GM12878 (cell line): ENCODE results near the gene CCR7. TPM values are rescaled to one million over a fixed set of nuclear protein-coding genes. Genes with fewer than 3 reads are reported as not detected.

Experiments used
- BCL3 ChIP-seq: IDR thresholded peaks from 2 replicates; pipeline ENCODE4 v1.6.1; 2011; ENCODE audit warnings: borderline replicate concordance, low read depth, mild to moderate bottlenecking, moderate library complexity, low read length; ENCODE audit not compliant: insufficient read depth, poor library complexity, severe bottlenecking
- BCLAF1 ChIP-seq: fragments of 450-650 bp; IDR thresholded peaks from 2 replicates; pipeline ENCODE4 v1.6.1; 2017; ENCODE audit warnings: antibody characterized with exemption, mild to moderate bottlenecking, moderate library complexity
- E2F8 ChIP-seq: fragments of 450-650 bp; IDR thresholded peaks from 2 replicates; pipeline ENCODE4 v1.6.1; 2018; ENCODE audit warnings: mild to moderate bottlenecking, low read depth, moderate library complexity; ENCODE audit not compliant: partially characterized antibody
- KLF5 ChIP-seq: fragments of 450-650 bp; IDR thresholded peaks from 2 replicates; pipeline ENCODE4 v1.6.1; 2014; ENCODE audit warnings: mild to moderate bottlenecking; ENCODE audit not compliant: partially characterized antibody
- MTA2 ChIP-seq: fragments of 450-650 bp; IDR thresholded peaks from 2 replicates; pipeline ENCODE4 v1.6.1; 2016; ENCODE audit warnings: low read depth, mild to moderate bottlenecking, moderate library complexity
- NFXL1 ChIP-seq: fragments of 450-650 bp; IDR thresholded peaks from 2 replicates; pipeline ENCODE4 v1.6.1; 2017; ENCODE audit warnings: antibody characterized with exemption, mild to moderate bottlenecking, borderline replicate concordance
- RAD21 ChIP-seq: IDR thresholded peaks from 2 replicates; pipeline ENCODE4 v1.6.1; 2011; ENCODE audit warnings: mild to moderate bottlenecking, low read depth, low read length, moderate library complexity; ENCODE audit not compliant: insufficient read depth
- SKIL ChIP-seq: fragments of 450-650 bp; IDR thresholded peaks from 2 replicates; pipeline ENCODE4 v1.6.1; 2017; ENCODE audit warnings: mild to moderate bottlenecking, low read depth, inconsistent platforms; ENCODE audit not compliant: poor library complexity, severe bottlenecking
- polyA plus RNA-seq, 11 experiments: library from polyadenylated mRNA; depleted of rRNA in 4 of 11; unstranded in 6 of 11; stranded (reverse) in 5 of 11; fragments of >200 nt; fragmentation: Nextera tagmentation in 4 of 11; fragmentation: Illumina TruSeq in 1 of 11; extraction: Ambion mirVana in 4 of 11; extraction: Trizol in 1 of 11; gene quantifications; 1 replicate in 1 of 11; 2 replicates in 10 of 11; pipeline versions ENCODE4 v1.2.1 to v1.2.3, GENCODE V29; 2011 to 2016; ENCODE audit warnings: inconsistent platforms in 2 of 11, missing spikeins in 2 of 11, low read depth in 1 of 11
- total RNA-seq, 4 experiments: library from RNA; depleted of rRNA in 3 of 4; stranded (reverse); fragments of >200 nt in 3 of 4; fragmentation: Illumina TruSeq in 1 of 4; extraction: Trizol in 1 of 4; gene quantifications; 2 replicates each; pipeline versions ENCODE4 v1.2.1 to v1.2.3, GENCODE V29; 2013 to 2021
- TF ChIP-seq, protein P1 (sequence below): fragments of 450-650 bp; IDR thresholded peaks from 2 replicates; pipeline ENCODE4 v1.6.1; 2016; ENCODE audit warnings: mild to moderate bottlenecking, moderate library complexity, borderline replicate concordance
- TF ChIP-seq, protein P2 (sequence below): IDR thresholded peaks from 2 replicates; pipeline ENCODE4 v1.6.1; 2011; ENCODE audit warnings: low read depth, low read length, improper control_type of control experiment, borderline replicate concordance
- TF ChIP-seq, protein P3 (sequence below): IDR thresholded peaks from 2 replicates; pipeline ENCODE4 v1.6.1; 2012; ENCODE audit warnings: low read depth, low read length, improper control_type of control experiment

Gene CCR7
- total and polyA plus RNA-seq, 10 of the 15 experiments (the other 5 are each of a cell fraction or from before 2014, with no cell fraction given), result 131 to 1,171 (median 260) TPM

DNA sequence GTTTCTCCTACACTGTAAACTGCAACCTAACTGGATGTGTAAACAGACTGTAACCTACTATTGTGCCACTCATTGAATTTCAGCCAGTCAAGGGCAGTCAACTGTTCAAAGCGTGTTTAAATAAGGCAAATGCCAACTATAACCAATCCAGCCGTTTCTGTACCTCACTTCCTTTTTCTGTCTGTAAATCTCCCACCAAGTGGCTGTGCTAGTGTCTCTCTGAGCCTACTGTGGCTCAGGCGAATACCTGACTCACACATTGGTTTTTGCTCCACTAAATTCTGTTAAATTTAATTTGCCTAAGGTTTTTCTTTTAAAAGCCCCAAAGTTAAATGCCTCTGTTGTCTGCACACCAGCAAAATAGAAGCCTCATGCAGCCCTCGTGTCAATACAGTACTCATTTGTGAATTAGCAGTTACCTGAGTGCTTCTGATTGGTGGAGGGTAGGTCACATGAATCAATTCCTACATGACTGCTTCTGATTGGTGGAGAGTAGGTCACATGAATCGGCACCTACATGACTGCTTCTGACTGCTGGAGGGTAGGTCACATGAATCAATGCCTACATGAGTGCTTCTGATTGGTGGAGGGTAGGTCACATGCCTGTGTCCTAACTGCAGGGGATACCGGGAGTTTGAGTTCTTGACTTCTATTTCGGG lies 31.1 kb upstream of the CCR7 start (continued):
- TF ChIP-seq, protein P1, sequence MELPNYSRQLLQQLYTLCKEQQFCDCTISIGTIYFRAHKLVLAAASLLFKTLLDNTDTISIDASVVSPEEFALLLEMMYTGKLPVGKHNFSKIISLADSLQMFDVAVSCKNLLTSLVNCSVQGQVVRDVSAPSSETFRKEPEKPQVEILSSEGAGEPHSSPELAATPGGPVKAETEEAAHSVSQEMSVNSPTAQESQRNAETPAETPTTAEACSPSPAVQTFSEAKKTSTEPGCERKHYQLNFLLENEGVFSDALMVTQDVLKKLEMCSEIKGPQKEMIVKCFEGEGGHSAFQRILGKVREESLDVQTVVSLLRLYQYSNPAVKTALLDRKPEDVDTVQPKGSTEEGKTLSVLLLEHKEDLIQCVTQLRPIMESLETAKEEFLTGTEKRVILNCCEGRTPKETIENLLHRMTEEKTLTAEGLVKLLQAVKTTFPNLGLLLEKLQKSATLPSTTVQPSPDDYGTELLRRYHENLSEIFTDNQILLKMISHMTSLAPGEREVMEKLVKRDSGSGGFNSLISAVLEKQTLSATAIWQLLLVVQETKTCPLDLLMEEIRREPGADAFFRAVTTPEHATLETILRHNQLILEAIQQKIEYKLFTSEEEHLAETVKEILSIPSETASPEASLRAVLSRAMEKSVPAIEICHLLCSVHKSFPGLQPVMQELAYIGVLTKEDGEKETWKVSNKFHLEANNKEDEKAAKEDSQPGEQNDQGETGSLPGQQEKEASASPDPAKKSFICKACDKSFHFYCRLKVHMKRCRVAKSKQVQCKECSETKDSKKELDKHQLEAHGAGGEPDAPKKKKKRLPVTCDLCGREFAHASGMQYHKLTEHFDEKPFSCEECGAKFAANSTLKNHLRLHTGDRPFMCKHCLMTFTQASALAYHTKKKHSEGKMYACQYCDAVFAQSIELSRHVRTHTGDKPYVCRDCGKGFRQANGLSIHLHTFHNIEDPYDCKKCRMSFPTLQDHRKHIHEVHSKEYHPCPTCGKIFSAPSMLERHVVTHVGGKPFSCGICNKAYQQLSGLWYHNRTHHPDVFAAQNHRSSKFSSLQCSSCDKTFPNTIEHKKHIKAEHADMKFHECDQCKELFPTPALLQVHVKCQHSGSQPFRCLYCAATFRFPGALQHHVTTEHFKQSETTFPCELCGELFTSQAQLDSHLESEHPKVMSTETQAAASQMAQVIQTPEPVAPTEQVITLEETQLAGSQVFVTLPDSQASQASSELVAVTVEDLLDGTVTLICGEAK, result no peak
- TF ChIP-seq SKIL (peak; percentile 65), MTA2 (no peak), NFXL1 (no peak), RAD21 (no peak), BCLAF1 (no peak), E2F8 (no peak), BCL3 (no peak), KLF5 (no peak)
- TF ChIP-seq, protein P2, sequence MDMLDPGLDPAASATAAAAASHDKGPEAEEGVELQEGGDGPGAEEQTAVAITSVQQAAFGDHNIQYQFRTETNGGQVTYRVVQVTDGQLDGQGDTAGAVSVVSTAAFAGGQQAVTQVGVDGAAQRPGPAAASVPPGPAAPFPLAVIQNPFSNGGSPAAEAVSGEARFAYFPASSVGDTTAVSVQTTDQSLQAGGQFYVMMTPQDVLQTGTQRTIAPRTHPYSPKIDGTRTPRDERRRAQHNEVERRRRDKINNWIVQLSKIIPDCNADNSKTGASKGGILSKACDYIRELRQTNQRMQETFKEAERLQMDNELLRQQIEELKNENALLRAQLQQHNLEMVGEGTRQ, result peak; percentile 78; the same call in 1 of the 2 replicates
- TF ChIP-seq, protein P3, sequence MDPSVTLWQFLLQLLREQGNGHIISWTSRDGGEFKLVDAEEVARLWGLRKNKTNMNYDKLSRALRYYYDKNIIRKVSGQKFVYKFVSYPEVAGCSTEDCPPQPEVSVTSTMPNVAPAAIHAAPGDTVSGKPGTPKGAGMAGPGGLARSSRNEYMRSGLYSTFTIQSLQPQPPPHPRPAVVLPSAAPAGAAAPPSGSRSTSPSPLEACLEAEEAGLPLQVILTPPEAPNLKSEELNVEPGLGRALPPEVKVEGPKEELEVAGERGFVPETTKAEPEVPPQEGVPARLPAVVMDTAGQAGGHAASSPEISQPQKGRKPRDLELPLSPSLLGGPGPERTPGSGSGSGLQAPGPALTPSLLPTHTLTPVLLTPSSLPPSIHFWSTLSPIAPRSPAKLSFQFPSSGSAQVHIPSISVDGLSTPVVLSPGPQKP, result no peak
